A549 treated with DMSO at 1 μM for 4 hours (cell line): ENCODE measurements around the gene OR51E1. TPM values are rescaled to one million over a fixed set of nuclear protein-coding genes. Genes with fewer than 3 reads are reported as not detected.

Experiments used
- total RNA-seq: library from RNA; stranded (reverse); fragments of 200-300 nt; extraction: Qiagen RNA extraction; gene quantifications from 5 replicates; pipeline ENCODE4 v1.2.3, GENCODE V29; 2022; ENCODE audit warnings: low read depth

Gene OR51E1
- not detected in 5 replicates for total RNA-seq

DNA sequence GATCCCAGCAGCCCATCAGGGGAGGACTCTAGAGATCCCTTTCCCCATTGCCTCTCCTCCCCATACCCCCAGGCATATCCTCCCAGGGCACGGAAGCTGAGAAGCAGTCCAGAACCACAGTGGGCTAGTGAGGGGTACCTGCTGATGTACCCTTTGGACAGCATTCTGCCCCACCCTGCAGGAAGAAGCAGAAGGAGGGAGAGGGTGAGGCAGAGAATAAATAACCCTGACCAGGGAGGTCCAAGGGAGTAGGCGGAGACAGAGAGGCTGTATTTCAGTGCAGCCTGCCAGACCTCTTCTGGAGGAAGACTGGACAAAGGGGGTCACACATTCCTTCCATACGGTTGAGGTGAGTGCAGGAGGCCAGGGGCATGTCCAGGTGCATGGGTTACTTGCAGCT, at the start of gene OR51E1:
OR51E1 (plus strand) TSS at position 301 of the 400 bp plus-strand sequence. CDS start 8,545 bp downstream, outside the sequence.

GRCh38 chr11:4607781-4608666, 35.8 kb upstream of the OR51E1 start, which contains the start of gene TRIM68:
Gene TRIM68 (minus strand): TSS chr11:4608231. CDS start chr11:4605504, 2,727 bp downstream.

DNA sequence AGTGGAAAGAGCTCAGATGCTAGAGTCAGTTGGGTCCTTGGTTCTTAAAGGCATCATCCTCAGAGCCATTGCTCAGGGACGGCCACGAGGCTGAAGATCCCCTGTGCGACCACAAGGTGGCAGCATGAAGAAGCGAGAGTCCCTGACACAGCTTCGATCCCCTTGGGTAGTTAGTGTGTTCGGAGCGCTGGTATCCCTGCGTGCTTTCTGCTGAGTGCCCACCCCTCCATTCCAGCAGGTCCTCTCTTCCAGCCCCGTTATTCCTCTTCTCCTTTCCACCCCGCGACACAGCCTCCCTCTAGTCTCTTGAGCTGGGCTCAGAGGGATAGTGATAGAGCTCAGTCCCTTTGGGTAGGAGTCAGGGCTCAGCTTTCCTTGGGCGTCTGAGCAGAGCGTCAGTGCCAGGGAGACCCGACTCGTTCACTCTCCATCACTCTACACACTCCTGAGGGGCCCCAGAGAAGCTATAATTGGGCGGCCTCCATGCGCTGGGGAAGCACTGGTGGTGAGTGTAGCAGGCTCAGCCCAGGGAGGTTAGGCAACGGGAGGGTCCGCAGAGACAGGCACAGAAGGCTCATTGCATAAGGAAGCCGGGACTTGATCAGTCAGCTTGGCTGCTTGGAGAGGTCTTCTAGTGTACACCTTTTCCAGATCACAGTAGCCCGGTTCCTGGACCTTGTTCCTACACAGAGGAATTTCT, 6.7 kb upstream of the OR51E1 start, which contains the start of gene OR51D1:
OR51D1 (plus strand) TSS at position 516 of the 700 bp plus-strand sequence. CDS start 2,314 bp downstream, outside the sequence.

GRCh38 chr11:4697585-4697984, 53.8 kb downstream of the OR51E1 start, which contains the start of gene OR51E2:
Gene OR51E2 (minus strand): TSS chr11:4697853. CDS start chr11:4682711, 15,142 bp downstream.

GRCh38 chr11:4704054-4704789, 60.4 kb downstream of the OR51E1 start, which contains the start of gene MMP26:
Gene MMP26 (plus strand): TSS chr11:4704784.

Other genes with a start within 250 kb of the OR51E1 start
- not detected in 5 replicates for gene OR52K2, start 194.7 kb upstream of the OR51E1 start, total RNA-seq
- not detected in 5 replicates for gene OR52K1, start 161.3 kb upstream of the OR51E1 start, total RNA-seq
- gene OR52M1, start 98.8 kb upstream of the OR51E1 start, total RNA-seq = not detected in 5 replicates
- not detected in 5 replicates for gene OR52I2, start 62.2 kb upstream of the OR51E1 start, total RNA-seq
- gene OR52I1, start 49.9 kb upstream of the OR51E1 start, total RNA-seq = not detected in 5 replicates
- gene TRIM68, start 35.8 kb upstream of the OR51E1 start, total RNA-seq = 8.7 to 11.7 TPM (median 10.6 TPM) in 5 replicates
- not detected in 5 replicates for gene OR51D1, start 6.5 kb upstream of the OR51E1 start, total RNA-seq
- not detected in 5 replicates for gene OR51E2, start 53.9 kb downstream of the OR51E1 start, total RNA-seq
- not detected in 5 replicates for gene MMP26, start 60.8 kb downstream of the OR51E1 start, total RNA-seq
- gene OR51F1, start 126.0 kb downstream of the OR51E1 start, total RNA-seq = not detected in 5 replicates
- not detected in 5 replicates for gene OR52R1, start 160.4 kb downstream of the OR51E1 start, total RNA-seq
- not detected in 5 replicates for gene OR51F2, start 177.3 kb downstream of the OR51E1 start, total RNA-seq
- gene OR51S1, start 205.2 kb downstream of the OR51E1 start, total RNA-seq = not detected in 5 replicates
- not detected in 5 replicates for gene OR51T1, start 237.9 kb downstream of the OR51E1 start, total RNA-seq